ENCODE data around the gene PCSK6. TPM values are rescaled to one million over a fixed set of nuclear protein-coding genes. Genes with fewer than 3 reads are reported as not detected.
"Not testable (repeated sequence)": the region's sequence is repeated elsewhere in the genome, so short reads cannot be mapped to it uniquely, and the experiment has no call there.

The PCSK6 gene
- total and polyA plus RNA-seq, 2 donors from 2014 or later, result 3.8 to 7.3 TPM

DNA sequence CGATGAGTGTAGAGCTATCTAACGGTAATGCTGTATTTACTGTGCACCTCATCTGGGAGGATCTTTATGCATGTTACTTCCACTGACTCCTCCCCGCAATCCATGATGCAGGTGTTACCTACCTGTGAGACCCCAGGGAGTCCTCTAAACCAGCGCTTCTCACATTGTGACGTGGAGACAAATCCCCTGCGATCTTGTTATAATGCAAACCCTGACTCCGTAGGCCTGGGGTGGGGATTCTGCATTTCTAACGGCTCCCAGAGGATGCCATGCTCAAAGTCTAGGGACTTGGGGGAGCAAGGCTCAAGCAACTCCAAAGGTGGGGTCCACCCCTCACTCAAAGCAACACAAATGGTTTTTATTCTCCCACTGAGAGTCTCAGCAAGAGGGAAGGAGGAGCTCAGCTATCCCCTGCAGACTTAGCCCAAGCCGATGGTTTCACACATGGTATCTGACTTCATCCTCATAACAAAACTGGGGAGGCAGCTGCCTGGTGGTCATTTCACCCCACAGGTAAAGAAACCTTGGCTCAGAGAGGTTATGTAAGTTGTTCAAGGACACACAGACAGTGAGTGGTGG lies 63.6 kb downstream of the PCSK6 start:
- Histone ChIP-seq H3K9ac (ENCODE audit: low read length in 3 of 3) (no peak overlapping the region), H3K4me1 (ENCODE audit: control insufficient read depth in 2 of 3, insufficient read depth in 2 of 3, low read depth in 1 of 3, low read length in 3 of 3) (no peaks in the 10 kb centered on the region), H3K27ac (ENCODE audit: low read depth in 2 of 2, low read length in 2 of 2) (no peak overlapping the region), H3K9me3 (ENCODE audit: control insufficient read depth in 2 of 3, insufficient read depth in 1 of 3, low read length in 3 of 3) (no peaks in the 10 kb centered on the region), H3K4me3 (ENCODE audit: low read length in 3 of 3) (no peak overlapping the region), H3K27me3 (ENCODE audit: control insufficient read depth, insufficient read depth, low read length) (no peaks in the 10 kb centered on the region), H3K36me3 (ENCODE audit: control insufficient read depth in 2 of 3, insufficient read depth in 3 of 3, low read length in 3 of 3) (no peaks in the 10 kb centered on the region)
- DNase-seq (no peak), FAIRE-seq (no peak)
- intact Hi-C loops (cut with DNase I), result no loop called here
- TF ChIP-seq, protein P1, sequence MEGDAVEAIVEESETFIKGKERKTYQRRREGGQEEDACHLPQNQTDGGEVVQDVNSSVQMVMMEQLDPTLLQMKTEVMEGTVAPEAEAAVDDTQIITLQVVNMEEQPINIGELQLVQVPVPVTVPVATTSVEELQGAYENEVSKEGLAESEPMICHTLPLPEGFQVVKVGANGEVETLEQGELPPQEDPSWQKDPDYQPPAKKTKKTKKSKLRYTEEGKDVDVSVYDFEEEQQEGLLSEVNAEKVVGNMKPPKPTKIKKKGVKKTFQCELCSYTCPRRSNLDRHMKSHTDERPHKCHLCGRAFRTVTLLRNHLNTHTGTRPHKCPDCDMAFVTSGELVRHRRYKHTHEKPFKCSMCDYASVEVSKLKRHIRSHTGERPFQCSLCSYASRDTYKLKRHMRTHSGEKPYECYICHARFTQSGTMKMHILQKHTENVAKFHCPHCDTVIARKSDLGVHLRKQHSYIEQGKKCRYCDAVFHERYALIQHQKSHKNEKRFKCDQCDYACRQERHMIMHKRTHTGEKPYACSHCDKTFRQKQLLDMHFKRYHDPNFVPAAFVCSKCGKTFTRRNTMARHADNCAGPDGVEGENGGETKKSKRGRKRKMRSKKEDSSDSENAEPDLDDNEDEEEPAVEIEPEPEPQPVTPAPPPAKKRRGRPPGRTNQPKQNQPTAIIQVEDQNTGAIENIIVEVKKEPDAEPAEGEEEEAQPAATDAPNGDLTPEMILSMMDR (IDR thresholded peaks at IDR 0.05; ENCODE audit: borderline replicate concordance, extremely low read depth, insufficient read depth), result no peak

DNA sequence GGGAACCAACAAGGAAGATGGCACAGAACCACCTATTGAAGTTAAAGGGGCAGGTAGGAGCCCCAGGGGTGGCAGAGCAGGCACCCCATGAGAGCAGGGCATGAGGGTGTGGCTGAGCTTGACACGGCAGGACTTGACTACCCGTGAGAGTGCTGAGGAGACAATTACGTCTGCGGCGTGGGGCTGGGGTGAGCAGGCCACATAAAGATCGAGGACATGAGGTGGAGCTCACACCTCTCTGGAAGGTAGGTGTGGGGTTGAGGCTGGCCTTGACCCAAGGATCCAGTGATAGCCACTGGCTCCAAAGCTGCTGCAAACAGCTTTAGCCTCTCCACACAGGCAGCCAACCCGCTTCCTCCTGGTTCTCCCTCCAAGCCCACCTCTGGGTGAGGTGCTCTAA lies 64.5 kb downstream of the PCSK6 start:
- no peak overlapping the region for H3K9ac ChIP-seq (ENCODE audit: low read length in 3 of 3)
- intact Hi-C loops (cut with DNase I), result no loop called here
- DNase-seq (no peak), FAIRE-seq (no peak)
- no peak overlapping the region for H3K4me3 ChIP-seq (ENCODE audit: low read length in 3 of 3)
- TF ChIP-seq, protein P1 (IDR thresholded peaks at IDR 0.05; ENCODE audit: borderline replicate concordance, extremely low read depth, insufficient read depth), result no peak
- H3K4me1 ChIP-seq (ENCODE audit: control insufficient read depth in 2 of 3, insufficient read depth in 2 of 3, low read depth in 1 of 3, low read length in 3 of 3), result no peaks in the 10 kb centered on the region
- no peaks in the 10 kb centered on the region for H3K27me3 ChIP-seq (ENCODE audit: control insufficient read depth, insufficient read depth, low read length)
- H3K36me3 ChIP-seq (ENCODE audit: control insufficient read depth in 2 of 3, insufficient read depth in 3 of 3, low read length in 3 of 3), result no peaks in the 10 kb centered on the region
- no peaks in the 10 kb centered on the region for H3K9me3 ChIP-seq (ENCODE audit: control insufficient read depth in 2 of 3, insufficient read depth in 1 of 3, low read length in 3 of 3)
- no peak overlapping the region for H3K27ac ChIP-seq (ENCODE audit: low read depth in 2 of 2, low read length in 2 of 2)

DNA sequence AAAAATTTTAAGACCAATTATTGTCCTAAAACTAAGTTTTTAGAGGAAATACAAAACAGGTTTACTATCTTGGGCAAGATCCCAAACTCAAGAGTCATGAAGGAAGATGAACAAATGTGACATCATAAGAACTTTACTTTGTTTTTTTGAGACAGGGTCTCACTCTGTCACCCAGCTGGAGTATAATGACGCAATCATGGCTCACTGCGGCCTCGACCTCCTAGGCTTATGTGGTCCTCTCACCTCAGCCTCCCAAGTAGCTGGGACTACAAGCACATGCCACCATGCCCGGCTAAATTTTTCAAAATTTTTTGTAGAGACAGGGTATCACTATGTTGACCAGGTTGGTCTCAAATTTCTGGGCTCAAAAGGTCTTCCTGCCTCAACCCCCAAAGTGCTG lies 69.3 kb downstream of the PCSK6 start:
- H3K9ac ChIP-seq (ENCODE audit: low read length in 3 of 3), result no peak overlapping the region
- no peak overlapping the region for H3K4me3 ChIP-seq (ENCODE audit: low read length in 3 of 3)
- FAIRE-seq, result no peak
- no peaks in the 10 kb centered on the region for H3K4me1 ChIP-seq (ENCODE audit: control insufficient read depth in 2 of 3, insufficient read depth in 2 of 3, low read depth in 1 of 3, low read length in 3 of 3)
- H3K27ac ChIP-seq (ENCODE audit: low read depth in 2 of 2, low read length in 2 of 2), result no peak overlapping the region
- no peak for DNase-seq
- intact Hi-C loops (cut with DNase I), result no loop called here
- no peaks in the 10 kb centered on the region for H3K36me3 ChIP-seq (ENCODE audit: control insufficient read depth in 2 of 3, insufficient read depth in 3 of 3, low read length in 3 of 3)
- no peaks in the 10 kb centered on the region for H3K27me3 ChIP-seq (ENCODE audit: control insufficient read depth, insufficient read depth, low read length)
- TF ChIP-seq, protein P1 (IDR thresholded peaks at IDR 0.05; ENCODE audit: borderline replicate concordance, extremely low read depth, insufficient read depth), result no peak
- no peaks in the 10 kb centered on the region for H3K9me3 ChIP-seq (ENCODE audit: control insufficient read depth in 2 of 3, insufficient read depth in 1 of 3, low read length in 3 of 3)

DNA sequence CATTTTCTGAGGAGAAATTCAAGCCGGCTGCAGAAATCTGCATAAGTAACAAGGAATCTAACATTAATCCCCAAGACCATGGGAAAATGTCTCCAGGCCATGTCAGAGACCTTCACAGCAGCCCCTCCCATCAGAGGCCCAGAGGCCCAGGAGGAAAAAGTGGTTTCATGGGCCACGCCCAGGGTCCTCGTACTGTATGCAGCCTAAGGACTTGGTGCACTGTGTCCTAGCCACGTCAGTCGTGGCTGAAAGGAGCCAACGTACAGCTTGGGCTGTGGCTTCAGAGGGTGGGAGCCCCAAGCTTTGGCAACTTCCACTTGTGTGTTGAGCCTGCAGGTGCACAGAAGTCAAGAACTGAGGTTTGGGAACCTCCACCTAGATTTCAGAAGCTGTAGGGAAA lies 73.0 kb downstream of the PCSK6 start:
- H3K36me3 ChIP-seq (ENCODE audit: control insufficient read depth in 2 of 3, insufficient read depth in 3 of 3, low read length in 3 of 3); DNase-seq; H3K4me1 ChIP-seq (ENCODE audit: control insufficient read depth in 2 of 3, insufficient read depth in 2 of 3, low read depth in 1 of 3, low read length in 3 of 3); H3K27ac ChIP-seq (ENCODE audit: low read depth in 2 of 2, low read length in 2 of 2); H3K27me3 ChIP-seq (ENCODE audit: control insufficient read depth, insufficient read depth, low read length); intact Hi-C loops (cut with DNase I); H3K4me3 ChIP-seq (ENCODE audit: low read length in 3 of 3); H3K9me3 ChIP-seq (ENCODE audit: control insufficient read depth in 2 of 3, insufficient read depth in 1 of 3, low read length in 3 of 3); FAIRE-seq; H3K9ac ChIP-seq (ENCODE audit: low read length in 3 of 3): not testable (repeated sequence)
